GM18868 (cell line): ENCODE results near the gene ADCY6.

Experiments
- ATAC-seq: cut with Tn5 transposase; IDR thresholded peaks from one replicate; pipeline ENCODE4 v1.9.1; 2021; ENCODE audit warnings: mild to moderate bottlenecking, moderate library complexity; ENCODE audit not compliant: unreplicated experiment

ADCY6 gene

DNA sequence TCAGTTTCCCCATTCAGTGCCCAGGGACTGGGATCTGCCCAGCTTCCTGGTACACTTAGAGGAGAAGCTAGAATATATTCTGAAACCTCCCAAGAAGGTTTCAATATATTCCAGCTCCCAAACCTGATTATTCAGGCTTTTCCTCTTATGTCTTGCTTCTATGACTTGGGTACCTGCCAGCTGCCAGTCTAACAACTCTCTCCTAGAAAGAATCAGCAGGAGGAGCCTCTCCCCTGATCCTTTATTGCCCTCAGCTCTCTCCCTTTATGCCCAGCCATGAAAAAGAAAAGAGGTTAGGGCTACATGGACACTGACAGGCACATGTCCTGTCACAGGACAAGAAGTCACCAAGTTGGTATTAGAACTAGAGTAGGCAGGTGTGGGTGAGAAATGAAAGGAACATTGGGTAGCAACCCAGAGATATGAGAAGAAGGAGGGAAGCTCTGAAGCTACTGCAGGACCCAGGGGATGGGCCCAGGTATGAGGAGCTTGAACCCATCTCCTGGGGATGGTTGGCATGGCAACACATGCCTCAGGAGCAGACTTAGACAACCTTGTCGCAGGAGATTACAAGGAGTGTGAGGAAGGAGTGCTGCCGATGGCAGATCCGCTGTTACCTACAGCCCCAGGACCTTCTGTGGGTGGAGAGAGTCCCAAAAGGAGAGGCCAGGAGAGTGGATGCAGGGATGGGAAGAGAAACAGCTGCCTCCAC lies 27.4 kb upstream of the ADCY6 start:
- no peak for ATAC-seq

GRCh38 chr12:48815126-48816110 lies 26.5 kb upstream of the ADCY6 start:
- ATAC-seq: peak; percentile 23

DNA sequence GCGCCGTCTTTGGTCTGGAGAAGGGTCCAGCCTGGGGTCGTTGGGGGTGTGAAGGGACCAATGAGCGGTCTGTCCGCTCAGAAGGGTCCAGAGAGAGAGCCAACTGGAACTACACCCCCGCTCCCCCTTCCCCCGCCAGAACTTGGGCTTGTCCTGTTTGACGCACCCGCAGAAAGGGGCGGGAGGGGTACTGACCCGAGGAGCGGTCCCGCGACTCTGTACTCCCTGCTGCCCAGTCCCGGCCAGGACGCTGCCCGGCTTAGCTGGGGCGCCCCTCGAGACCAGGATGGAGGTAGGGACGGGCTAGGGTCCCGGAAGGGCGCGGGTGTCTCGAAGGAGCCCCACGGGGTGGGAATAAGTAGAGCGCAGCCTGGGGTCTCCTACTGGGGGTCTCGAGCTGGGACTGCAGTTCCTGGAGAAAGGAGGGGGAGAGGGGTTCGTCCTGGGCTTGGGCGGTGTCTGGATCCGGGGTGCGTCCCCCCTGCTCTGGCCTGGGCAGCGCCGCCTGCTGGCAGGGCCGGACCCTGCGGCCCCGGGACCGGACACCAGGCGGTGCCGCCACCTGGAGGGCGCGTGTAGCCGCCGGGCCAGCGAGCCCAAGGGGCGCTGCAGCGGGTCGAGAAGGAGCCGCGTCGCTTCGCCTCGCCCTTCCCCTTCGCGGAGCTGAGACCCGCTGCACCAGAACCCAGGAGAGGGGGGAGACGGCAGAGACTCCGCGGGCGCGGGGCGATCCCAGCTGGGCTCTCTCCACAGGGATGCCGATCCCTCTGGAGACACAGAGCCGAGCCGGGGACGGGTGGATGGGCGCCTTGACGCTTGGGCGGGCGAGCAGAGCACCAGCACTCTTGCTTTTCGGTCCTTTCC lies 25.6 kb upstream of the ADCY6 start:
- peak; percentile 83 for ATAC-seq

DNA sequence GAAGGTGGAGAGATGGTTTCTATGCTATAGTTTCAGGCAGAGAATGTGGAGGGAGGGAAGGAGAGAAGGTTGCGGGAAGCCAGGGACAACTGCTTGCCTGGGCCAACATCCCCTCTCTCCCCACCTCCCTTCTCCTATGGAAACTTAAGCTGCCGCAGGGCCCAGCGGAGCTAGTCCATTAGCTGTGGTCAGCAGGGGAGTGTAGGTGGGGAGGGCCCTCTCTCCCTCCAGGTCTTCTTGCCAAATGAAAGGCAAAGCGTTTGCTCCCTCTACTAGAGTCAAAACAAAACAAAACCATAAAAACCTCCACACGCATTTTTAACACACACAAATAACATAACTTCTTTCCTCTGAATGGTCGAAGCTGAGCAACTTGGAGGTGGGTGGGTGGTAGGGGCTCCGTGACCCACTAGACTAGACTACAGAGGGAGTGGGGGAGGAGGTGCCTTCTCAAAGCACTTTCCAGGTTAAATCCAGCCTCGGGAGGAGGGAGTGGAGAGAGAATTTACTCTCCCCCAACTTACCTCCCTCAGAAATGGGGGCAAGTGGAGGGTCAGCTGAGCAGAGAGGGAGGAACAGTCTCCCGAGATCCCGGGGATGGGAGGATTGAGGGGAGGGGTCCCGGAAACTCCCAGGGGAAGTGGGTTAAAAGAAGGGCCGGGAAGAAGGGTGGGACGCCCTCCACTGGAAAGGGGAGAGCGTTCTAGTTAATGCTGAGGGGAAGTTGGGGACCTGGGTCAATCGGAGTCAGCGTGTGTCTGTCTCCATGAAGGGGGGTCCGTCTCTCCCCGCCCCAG lies 24.8 kb upstream of the ADCY6 start:
- ATAC-seq: no peak

- ATAC-seq: no peak
These were observed 23.5 kb upstream of the ADCY6 start for GRCh38 chr12:48812389-48812788.

- ATAC-seq: no peak
These were observed 22.7 kb upstream of the ADCY6 start for GRCh38 chr12:48811437-48812090.

- ATAC-seq: no peak
These were observed 22.1 kb upstream of the ADCY6 start for GRCh38 chr12:48810903-48811431.

DNA sequence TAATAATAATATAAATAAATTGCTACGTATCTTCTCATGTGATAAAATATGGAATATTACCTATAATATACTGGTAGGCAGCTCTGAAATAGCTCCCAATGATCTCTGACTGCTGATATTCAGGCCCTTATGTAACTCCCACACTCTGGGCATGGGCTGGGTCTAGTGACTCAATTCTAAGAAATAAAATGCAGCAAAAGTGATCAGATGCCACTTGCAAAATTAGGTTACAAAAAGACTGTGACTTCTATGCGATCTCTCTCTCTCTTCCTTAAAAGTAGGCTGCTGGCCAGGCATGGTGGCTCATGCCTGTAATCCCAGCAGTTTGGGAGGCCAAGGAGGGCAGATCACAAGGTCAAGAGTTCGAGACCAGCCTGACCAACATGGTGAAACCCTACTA lies 19.1 kb upstream of the ADCY6 start:
- no peak for ATAC-seq

DNA sequence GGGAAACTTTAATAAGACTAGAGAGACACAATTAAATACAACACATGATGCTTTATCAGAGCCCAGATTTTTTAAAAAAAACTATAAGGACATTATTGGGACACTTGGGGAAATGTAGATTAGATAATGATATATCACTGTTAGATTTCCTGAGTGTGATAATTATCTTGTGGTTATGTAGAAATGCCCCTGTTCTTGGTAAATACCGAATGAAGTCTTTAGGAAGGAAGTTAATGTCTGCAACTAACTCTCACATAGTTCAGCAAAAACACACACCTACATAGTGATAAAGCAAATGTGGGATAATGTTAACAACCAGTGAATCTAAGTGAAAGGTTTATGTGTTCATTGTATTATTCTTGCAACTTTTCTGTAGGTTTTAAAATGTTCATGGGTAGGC lies 14.8 kb upstream of the ADCY6 start:
- ATAC-seq: no peak

DNA sequence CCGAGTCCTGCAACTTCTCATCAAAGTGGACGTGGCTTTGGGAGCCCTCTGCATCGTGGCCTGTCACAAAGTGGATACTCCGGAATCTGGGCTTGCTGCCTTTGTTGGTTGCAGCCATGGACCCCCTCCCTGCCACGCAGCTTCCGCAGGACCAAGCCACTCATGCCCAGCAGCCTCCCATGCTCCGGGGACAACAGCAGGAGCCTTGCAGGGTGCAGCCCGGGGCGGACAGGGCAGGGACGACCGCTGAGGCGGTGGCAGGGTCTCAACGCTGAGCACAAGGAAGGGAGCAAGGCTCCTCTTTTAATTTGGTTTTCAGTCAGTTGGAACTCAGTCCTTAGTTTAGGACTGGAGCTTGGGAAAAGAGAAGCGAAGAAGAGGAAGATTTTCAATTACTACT lies 12.1 kb upstream of the ADCY6 start:
- no peak for ATAC-seq

DNA sequence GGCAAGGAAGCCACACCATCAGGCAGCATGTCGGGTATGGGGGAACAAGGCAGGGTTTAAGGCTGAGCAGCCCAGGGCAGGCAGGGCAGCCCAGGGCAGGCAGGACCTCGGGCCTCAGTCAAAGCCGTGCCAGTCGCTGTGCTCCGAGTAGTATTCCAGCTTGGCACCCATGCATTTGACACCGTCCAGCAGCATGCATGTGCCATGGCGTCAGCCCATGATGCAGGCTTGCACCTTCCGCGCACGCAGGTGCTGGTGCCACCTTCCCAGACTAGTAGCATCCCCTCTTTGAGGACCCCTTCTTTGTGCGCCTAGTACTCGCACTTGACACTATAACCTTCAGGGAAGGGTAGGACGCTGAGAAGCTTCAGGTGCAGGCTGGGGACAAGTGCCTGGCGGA lies 11.6 kb upstream of the ADCY6 start:
- no peak for ATAC-seq

GRCh38 chr12:48796976-48797375 lies 8.1 kb upstream of the ADCY6 start:
- ATAC-seq: no peak

DNA sequence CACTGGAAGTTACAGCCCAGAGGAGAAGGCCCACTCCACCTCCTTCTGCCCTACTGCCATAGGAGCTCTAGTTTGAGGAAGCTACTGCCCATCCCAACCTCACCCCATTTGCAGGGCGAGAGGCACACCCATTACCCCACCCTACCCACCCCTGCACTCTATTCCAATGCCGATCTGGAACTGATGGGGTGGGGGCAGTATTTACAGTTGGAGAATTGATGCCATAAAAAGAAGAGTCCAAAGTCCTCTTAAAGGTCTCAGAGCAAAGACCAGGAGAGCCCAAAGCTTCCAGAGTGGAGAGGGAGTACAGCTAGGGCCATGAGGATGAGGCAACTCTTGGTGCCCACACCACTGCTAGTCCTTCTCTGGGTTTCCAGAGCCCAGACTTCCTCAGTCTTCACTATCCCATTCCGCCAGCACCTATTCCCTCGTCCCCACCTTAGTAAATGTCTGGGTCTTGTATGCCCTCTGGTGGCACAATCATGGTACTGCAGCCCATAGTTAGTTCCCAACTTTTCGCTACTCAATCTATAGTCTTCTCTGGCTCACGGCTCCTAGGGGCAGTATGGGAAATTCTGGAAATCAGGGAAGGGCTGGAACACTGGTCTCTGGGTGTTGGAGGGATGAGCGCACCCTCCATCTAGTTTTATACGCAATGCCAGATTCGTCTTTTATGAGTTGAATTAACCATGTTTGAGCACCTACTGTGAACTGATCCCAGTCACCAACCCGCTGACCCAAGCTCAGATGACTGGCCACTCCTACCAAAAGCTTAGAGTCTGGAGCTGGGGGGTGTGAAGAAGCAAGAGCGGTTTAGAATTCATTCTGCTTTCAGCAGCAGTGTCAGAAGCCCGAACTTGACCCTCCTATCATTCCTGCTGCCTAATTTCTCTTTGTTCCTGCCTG lies 6.9 kb upstream of the ADCY6 start:
- no peak for ATAC-seq

DNA sequence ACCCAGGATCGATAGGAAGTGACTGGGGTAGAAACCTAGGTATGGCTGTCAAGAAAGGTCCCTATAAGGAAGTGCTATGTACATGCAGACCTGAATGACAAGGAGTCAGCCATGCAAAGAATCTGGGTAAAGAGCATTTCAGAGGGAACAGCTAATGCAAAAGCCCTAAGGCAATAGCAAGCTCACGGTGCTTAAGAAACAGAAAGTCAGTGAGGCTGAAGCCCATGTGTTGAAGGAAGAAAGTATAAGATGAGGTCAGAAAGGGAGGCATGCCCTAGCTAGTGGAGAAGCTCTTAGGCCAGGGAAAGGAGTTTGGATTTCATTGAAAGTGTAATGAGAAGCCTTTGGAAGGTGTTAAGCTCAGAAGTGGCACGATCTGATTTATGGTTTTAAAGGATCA lies 6.0 kb upstream of the ADCY6 start:
- no peak for ATAC-seq

GRCh38 chr12:48793696-48794095 lies 4.8 kb upstream of the ADCY6 start:
- ATAC-seq: no peak

DNA sequence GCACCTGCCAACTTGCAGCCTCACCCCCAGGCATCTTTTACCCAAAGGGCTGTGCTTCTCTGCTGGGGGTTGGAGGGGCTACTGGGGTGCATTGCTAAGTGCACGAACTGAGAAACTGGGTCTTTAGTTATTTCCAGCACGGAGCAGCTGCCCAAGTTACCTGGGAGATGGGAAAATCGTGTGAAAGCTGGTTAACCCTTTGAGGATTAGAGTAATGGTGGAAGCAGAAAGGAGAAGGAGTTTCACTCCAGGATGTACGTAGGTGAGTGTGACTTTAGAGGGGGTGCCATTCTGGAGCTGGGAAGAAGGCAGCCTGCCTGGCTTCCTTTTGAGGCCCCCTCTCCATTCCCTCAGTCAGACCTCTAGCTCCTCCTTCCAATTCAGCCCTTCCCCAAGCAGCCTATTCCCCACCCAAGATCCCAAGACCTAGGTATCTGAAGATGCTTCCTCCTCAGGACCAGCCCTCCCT lies 1.0 kb upstream of the ADCY6 start:
- ATAC-seq: no peak

DNA sequence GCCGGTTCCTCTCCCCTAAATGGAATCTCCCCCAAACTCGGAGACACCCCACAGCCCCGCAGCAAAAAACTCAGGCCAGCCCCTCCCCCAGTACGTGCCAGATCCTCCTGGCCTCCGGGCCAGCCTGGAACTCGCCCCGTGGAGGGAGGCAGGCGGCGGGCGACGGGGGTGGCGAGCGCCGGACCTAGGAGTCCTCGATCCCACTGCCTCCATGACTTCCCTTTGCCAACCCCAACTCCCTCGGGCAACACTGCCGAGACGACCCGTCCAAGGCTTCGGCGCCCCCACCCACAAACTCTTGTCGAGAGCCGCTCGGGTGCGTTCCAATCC lies 400 bp downstream of the ADCY6 start:
- ATAC-seq: no peak

- ATAC-seq: no peak
These were observed 932 bp downstream of the ADCY6 start for GRCh38 chr12:48787791-48788523.
